Effector memory CD8-positive, alpha-beta T cell (primary cell): ENCODE data around the gene GJE1.

Experiments used
- ATAC-seq: fragments of 150-1000 bp; cut with Tn5 transposase; replicated peaks from 2 replicates; pipeline ENCODE4 v1.10.0; 2021; ENCODE audit warnings: mild to moderate bottlenecking, moderate library complexity
- DNase-seq, 3 experiments: peaks; one replicate each; pipeline ENCODE4 v3.0.0; 2021
- H3K27ac Mint-ChIP-seq, 2 donors: one replicate each; pipeline ENCODE4 v1.8.0; 2022; ENCODE audit warnings: mild to moderate bottlenecking in 2 of 2, mixed read lengths in 2 of 2, moderate library complexity in 2 of 2
- H3K27me3 Mint-ChIP-seq, 2 donors: one replicate each; pipeline ENCODE4 v1.8.0; 2022; ENCODE audit warnings: mixed read lengths in 2 of 2
- H3K36me3 Mint-ChIP-seq: one replicate; pipeline ENCODE4 v1.8.0; 2022; ENCODE audit warnings: mild to moderate bottlenecking, moderate library complexity, mixed read lengths; ENCODE audit not compliant: insufficient read depth
- H3K4me1 Mint-ChIP-seq, 2 donors: one replicate each; pipeline ENCODE4 v1.8.0; 2022; ENCODE audit warnings: low read depth in 2 of 2, mixed read lengths in 2 of 2
- H3K4me3 Mint-ChIP-seq, 2 donors: one replicate each; pipeline ENCODE4 v1.8.0; 2022; ENCODE audit warnings: mild to moderate bottlenecking in 2 of 2, mixed read lengths in 2 of 2, moderate library complexity in 2 of 2
- H3K9me3 Mint-ChIP-seq, 2 donors: one replicate each; pipeline ENCODE4 v1.8.0; 2022; ENCODE audit warnings: mixed read lengths in 2 of 2

Gene GJE1

DNA sequence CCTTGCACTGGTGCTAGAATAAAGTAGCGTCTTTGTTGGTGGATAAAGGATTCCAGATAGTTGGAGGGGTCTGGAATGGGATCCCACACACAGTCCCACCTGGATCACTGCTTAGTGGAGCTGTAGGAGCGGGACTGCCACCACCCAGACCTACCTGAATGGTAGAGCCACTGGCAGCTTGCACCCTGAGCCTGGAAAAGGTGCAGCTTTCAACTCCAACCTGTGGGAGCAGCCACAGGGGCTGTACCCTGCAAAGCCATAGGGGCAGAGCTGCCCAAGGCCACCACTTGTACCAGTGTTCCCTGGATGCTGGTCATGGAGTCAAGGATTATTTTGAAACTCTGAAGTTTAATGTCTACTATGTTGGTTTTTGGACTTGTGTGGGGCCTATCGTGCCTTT is 41.3 kb downstream of the GJE1 start:
- H3K27ac Mint-ChIP-seq: no peak overlapping the region

DNA sequence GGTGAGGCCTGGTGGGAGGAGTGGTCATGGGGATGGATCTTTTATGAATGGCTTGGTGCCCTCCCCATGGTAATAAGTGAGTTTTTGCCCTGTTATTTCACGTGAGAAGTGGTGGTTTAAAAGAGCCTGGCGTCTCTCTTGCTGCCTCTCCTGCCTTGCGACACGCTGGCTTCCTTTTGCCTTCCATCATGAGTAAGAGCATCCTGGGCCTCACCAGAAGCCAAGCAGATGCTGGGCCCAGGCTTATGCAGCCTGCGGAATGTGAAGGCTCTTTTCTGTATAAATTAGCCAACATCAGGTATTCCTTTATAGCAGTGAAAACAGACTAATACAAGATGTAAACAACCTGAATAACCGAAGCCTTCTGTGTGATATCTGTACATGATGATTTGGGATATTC is 42.0 kb downstream of the GJE1 start:
- H3K27me3 Mint-ChIP-seq: no peaks in the 10 kb centered on the region
- no peak for ATAC-seq

More for the DNA sequence above, 41.3 kb downstream of the GJE1 start:
- no peak for ATAC-seq
- Mint-ChIP-seq H3K4me1 (peaks cover 0 to 15% of the 10 kb centered on the region in 2 donors), H3K9me3 (peaks cover 1 to 12% of the 10 kb centered on the region in 2 donors), H3K27me3 (no peaks in the 10 kb centered on the region), H3K36me3 (peaks cover 65% of the 10 kb centered on the region), H3K4me3 (no peak overlapping the region)
- DNase-seq: no peak

DNA sequence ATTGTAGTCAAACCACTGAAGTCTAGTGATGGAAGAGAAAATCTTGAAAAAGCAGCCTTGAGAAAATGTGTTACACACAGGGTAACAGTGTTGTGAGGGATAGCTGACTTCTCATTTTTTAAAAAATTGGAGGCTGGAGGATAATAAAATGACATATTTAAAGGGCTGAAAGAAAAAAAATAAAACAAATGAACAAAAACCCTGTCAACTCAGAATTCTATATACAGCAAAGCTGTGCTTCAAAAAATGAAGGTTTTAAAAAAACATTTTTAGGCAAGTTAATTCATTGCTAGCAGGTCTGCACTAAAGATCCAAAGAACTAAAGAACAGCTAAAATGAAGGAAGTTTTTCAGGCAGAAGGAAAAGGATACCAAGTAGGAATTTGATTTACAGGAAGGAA is 45.4 kb downstream of the GJE1 start:
- H3K36me3 Mint-ChIP-seq: peaks cover 34% of the 10 kb centered on the region
- H3K27ac Mint-ChIP-seq: no peak overlapping the region
- peaks cover 3 to 12% of the 10 kb centered on the region in 2 donors for H3K4me1 Mint-ChIP-seq
- DNase-seq (no peak), ATAC-seq (no peak)
- H3K27me3 Mint-ChIP-seq: no peaks in the 10 kb centered on the region
- no peak overlapping the region for H3K4me3 Mint-ChIP-seq
- H3K9me3 Mint-ChIP-seq: peaks cover 1 to 12% of the 10 kb centered on the region in 2 donors

More for the DNA sequence above, 42.0 kb downstream of the GJE1 start:
- Mint-ChIP-seq H3K9me3 (peaks cover 1 to 12% of the 10 kb centered on the region in 2 donors), H3K4me3 (no peak overlapping the region), H3K4me1 (peaks cover 0 to 15% of the 10 kb centered on the region in 2 donors), H3K27ac (no peak overlapping the region), H3K36me3 (peaks cover 58% of the 10 kb centered on the region)
- DNase-seq: no peak

DNA sequence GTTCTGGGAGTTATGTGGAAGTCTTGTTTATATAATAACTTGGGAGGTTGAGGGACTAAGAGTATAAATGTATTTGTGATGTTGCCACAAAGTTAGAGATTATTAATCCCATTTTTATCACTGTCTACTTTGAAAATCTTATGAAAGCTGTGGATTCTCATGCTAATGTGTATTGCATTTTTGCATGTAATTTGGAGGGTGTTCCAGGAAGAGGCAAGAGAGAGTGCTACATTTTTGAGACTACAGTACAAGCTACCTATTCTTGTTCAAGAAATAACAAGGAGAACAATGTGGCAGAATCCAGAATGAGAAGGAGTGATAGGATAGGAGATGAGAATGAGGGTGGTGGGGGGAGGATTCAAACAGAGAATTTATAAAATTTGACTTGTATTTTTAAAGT is 49.3 kb downstream of the GJE1 start:
- H3K9me3 Mint-ChIP-seq: peaks cover 1 to 12% of the 10 kb centered on the region in 2 donors
- no peak overlapping the region for H3K27ac Mint-ChIP-seq
- H3K27me3 Mint-ChIP-seq: no peaks in the 10 kb centered on the region
- DNase-seq (no peak), ATAC-seq (no peak)
- peaks cover 9 to 20% of the 10 kb centered on the region in 2 donors for H3K4me1 Mint-ChIP-seq
- H3K4me3 Mint-ChIP-seq: no peak overlapping the region
- peaks cover 18% of the 10 kb centered on the region for H3K36me3 Mint-ChIP-seq

DNA sequence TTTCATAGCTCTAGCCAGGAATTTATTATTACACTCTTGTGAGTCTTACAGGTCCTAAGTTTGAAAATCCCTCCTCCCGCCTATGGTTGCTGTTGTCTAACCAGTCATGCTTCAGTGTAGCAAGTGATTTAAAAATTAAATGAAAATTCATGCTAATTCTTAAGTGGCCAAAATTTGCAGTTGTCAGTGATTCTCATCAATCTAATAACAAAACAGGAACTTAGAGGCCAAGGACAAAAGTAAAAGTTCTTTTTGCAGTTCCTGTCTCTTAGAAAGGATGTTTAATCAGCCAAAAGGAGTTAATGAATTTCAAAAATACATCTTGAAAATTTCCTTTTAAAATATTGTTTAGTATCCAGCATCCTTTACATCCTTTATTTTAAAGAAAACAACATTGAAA is 50.6 kb downstream of the GJE1 start:
- H3K27me3 Mint-ChIP-seq: no peaks in the 10 kb centered on the region
- H3K9me3 Mint-ChIP-seq: no peaks in the 10 kb centered on the region
- DNase-seq (no peak), ATAC-seq (no peak)
- H3K27ac Mint-ChIP-seq: no peak overlapping the region
- H3K4me1 Mint-ChIP-seq: peaks cover 9 to 24% of the 10 kb centered on the region in 2 donors
- H3K36me3 Mint-ChIP-seq: peaks cover 13% of the 10 kb centered on the region
- H3K4me3 Mint-ChIP-seq: no peak overlapping the region

DNA sequence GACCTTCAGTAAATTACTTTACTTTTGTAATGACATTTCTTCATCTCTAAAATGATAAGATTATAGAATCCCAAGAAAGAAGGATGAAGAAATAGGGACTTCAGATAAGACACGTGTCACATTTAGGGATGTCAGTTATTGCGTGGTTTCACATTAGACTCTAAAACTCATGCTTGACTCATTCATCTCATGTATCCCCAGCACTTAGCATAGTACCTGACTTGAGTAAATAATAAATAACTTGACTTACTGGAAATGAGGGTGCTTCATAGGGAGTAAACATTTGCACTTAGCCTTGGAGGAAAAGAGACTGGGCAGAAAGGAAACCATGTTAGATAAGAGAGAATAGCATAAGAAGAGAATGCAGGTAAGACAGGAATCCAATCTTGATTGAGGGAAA is 51.6 kb downstream of the GJE1 start:
- DNase-seq (no peak), ATAC-seq (no peak)
- peaks cover 12% of the 10 kb centered on the region for H3K36me3 Mint-ChIP-seq
- peaks cover 9 to 24% of the 10 kb centered on the region in 2 donors for H3K4me1 Mint-ChIP-seq
- no peaks in the 10 kb centered on the region for H3K27me3 Mint-ChIP-seq
- H3K27ac Mint-ChIP-seq: no peak overlapping the region
- H3K9me3 Mint-ChIP-seq: no peaks in the 10 kb centered on the region
- H3K4me3 Mint-ChIP-seq: no peak overlapping the region
